WERI-Rb-1 (cell line): ENCODE data around the gene GALNTL6.

Source experiments
- DNase-seq: peaks from one replicate; pipeline ENCODE4 v3.0.0-alpha.2; 2020
- H3K27ac ChIP-seq: fragments of 250-450 bp; sonication (Bioruptor Pico); 2 replicates; pipeline ENCODE4 v1.5.1; 2020; ENCODE audit warnings: mild to moderate bottlenecking, moderate library complexity
- H3K27me3 ChIP-seq: fragments of 250-450 bp; sonication (Bioruptor Pico); 2 replicates; pipeline ENCODE4 v1.5.1; 2021; ENCODE audit warnings: mild to moderate bottlenecking, low read depth, moderate library complexity; ENCODE audit not compliant: insufficient read depth, severe bottlenecking
- H3K36me3 ChIP-seq: fragments of 250-450 bp; sonication (Bioruptor Pico); 2 replicates; pipeline ENCODE4 v1.5.1; 2020; ENCODE audit warnings: mild to moderate bottlenecking, moderate library complexity
- H3K4me3 ChIP-seq: 2 replicates; pipeline ENCODE4 v1.5.1; 2011; ENCODE audit warnings: low read depth, mild to moderate bottlenecking, control low read depth, low read length
- H3K9me3 ChIP-seq: fragments of 250-450 bp; sonication (Bioruptor Pico); 2 replicates; pipeline ENCODE4 v1.5.1; 2021; ENCODE audit warnings: mild to moderate bottlenecking, moderate library complexity; ENCODE audit not compliant: severe bottlenecking
- CTCF ChIP-seq: IDR thresholded peaks from 2 replicates; pipeline ENCODE4 v1.5.1; 2011; ENCODE audit warnings: low read depth, mild to moderate bottlenecking, control low read depth, inconsistent platforms, low read length

The GALNTL6 gene

GRCh38 chr4:172377486-172378140, 564.4 kb downstream of the GALNTL6 start:
- Histone ChIP-seq H3K9me3 (peaks cover 5% of the 10 kb centered on the region), H3K4me3 (no peak overlapping the region), H3K36me3 (no peaks in the 10 kb centered on the region), H3K27ac (no peak overlapping the region), H3K27me3 (no peaks in the 10 kb centered on the region)
- DNase-seq: no peak
- TF ChIP-seq CTCF: no peak

- peaks cover 5% of the 10 kb centered on the region for H3K9me3 ChIP-seq
- no peak for DNase-seq
- H3K27me3 ChIP-seq: no peaks in the 10 kb centered on the region
- TF ChIP-seq CTCF: no peak
- no peak overlapping the region for H3K27ac ChIP-seq
- H3K36me3 ChIP-seq: no peaks in the 10 kb centered on the region
- no peak overlapping the region for H3K4me3 ChIP-seq
These were observed 566.6 kb downstream of the GALNTL6 start for GRCh38 chr4:172379834-172380233.

GRCh38 chr4:172390331-172390730, 577.1 kb downstream of the GALNTL6 start:
- DNase-seq: no peak
- no peaks in the 10 kb centered on the region for H3K36me3 ChIP-seq
- H3K27ac ChIP-seq: no peak overlapping the region
- H3K9me3 ChIP-seq: no peaks in the 10 kb centered on the region
- H3K4me3 ChIP-seq: no peak overlapping the region
- H3K27me3 ChIP-seq: no peaks in the 10 kb centered on the region
- TF ChIP-seq CTCF: no peak

- Histone ChIP-seq H3K36me3 (no peaks in the 10 kb centered on the region), H3K4me3 (no peak overlapping the region), H3K27ac (no peak overlapping the region), H3K9me3 (no peaks in the 10 kb centered on the region), H3K27me3 (no peaks in the 10 kb centered on the region)
- DNase-seq: no peak
- no peak for TF ChIP-seq CTCF
These were observed 579.5 kb downstream of the GALNTL6 start for GRCh38 chr4:172392741-172393140.

GRCh38 chr4:172393220-172393619, 580.0 kb downstream of the GALNTL6 start:
- no peak for DNase-seq
- Histone ChIP-seq H3K27ac (no peak overlapping the region), H3K4me3 (no peak overlapping the region), H3K36me3 (no peaks in the 10 kb centered on the region), H3K27me3 (no peaks in the 10 kb centered on the region), H3K9me3 (no peaks in the 10 kb centered on the region)
- no peak for TF ChIP-seq CTCF

GRCh38 chr4:172404676-172405075, 591.5 kb downstream of the GALNTL6 start:
- Histone ChIP-seq H3K36me3 (no peaks in the 10 kb centered on the region), H3K9me3 (no peaks in the 10 kb centered on the region), H3K4me3 (no peak overlapping the region), H3K27ac (no peak overlapping the region), H3K27me3 (no peaks in the 10 kb centered on the region)
- no peak for DNase-seq
- TF ChIP-seq CTCF: no peak
